Activated naive CD4-positive, alpha-beta T cell treated with anti-CD3 and anti-CD28 coated beads, Interleukin-2, amount 50 U/mL, for 24 hours (primary cell): ENCODE data around the gene ABLIM2.

Experiments used
- H3K27ac Mint-ChIP-seq: one replicate; pipeline ENCODE4 v1.8.0; 2021; ENCODE audit warnings: mild to moderate bottlenecking, mixed read lengths
- H3K27me3 Mint-ChIP-seq: one replicate; pipeline ENCODE4 v1.8.0; 2021; ENCODE audit warnings: mixed read lengths
- H3K36me3 Mint-ChIP-seq: one replicate; pipeline ENCODE4 v1.8.0; 2021; ENCODE audit warnings: mixed read lengths
- H3K4me1 Mint-ChIP-seq: one replicate; pipeline ENCODE4 v1.8.0; 2021; ENCODE audit warnings: mixed read lengths
- H3K4me3 Mint-ChIP-seq: one replicate; pipeline ENCODE4 v1.8.0; 2021; ENCODE audit warnings: mild to moderate bottlenecking, mixed read lengths
- H3K9me3 Mint-ChIP-seq: one replicate; pipeline ENCODE4 v1.8.0; 2021; ENCODE audit warnings: mixed read lengths

Gene ABLIM2

GRCh38 chr4:8089862-8090261, 68.8 kb downstream of the ABLIM2 start:
- Mint-ChIP-seq H3K4me1 (no peaks in the 10 kb centered on the region), H3K9me3 (peaks cover 10% of the 10 kb centered on the region), H3K27me3 (no peaks in the 10 kb centered on the region), H3K4me3 (no peak overlapping the region), H3K36me3 (peaks cover 6% of the 10 kb centered on the region), H3K27ac (no peak overlapping the region)

GRCh38 chr4:8088966-8089491, 69.6 kb downstream of the ABLIM2 start:
- Mint-ChIP-seq H3K27me3 (no peaks in the 10 kb centered on the region), H3K36me3 (peaks cover 5% of the 10 kb centered on the region), H3K4me3 (no peak overlapping the region), H3K4me1 (no peaks in the 10 kb centered on the region), H3K9me3 (peaks cover 7% of the 10 kb centered on the region), H3K27ac (no peak overlapping the region)

GRCh38 chr4:8087921-8088495, 70.6 kb downstream of the ABLIM2 start:
- Mint-ChIP-seq H3K27me3 (no peaks in the 10 kb centered on the region), H3K36me3 (no peaks in the 10 kb centered on the region), H3K4me1 (no peaks in the 10 kb centered on the region), H3K27ac (no peak overlapping the region), H3K4me3 (no peak overlapping the region), H3K9me3 (no peaks in the 10 kb centered on the region)

GRCh38 chr4:8086783-8087445, 71.7 kb downstream of the ABLIM2 start:
- Mint-ChIP-seq H3K27me3 (no peaks in the 10 kb centered on the region), H3K4me1 (no peaks in the 10 kb centered on the region), H3K36me3 (no peaks in the 10 kb centered on the region), H3K4me3 (no peak overlapping the region), H3K9me3 (no peaks in the 10 kb centered on the region), H3K27ac (no peak overlapping the region)

GRCh38 chr4:8085491-8086117, 73.0 kb downstream of the ABLIM2 start:
- H3K27me3 Mint-ChIP-seq, result no peaks in the 10 kb centered on the region
- no peak overlapping the region for H3K27ac Mint-ChIP-seq
- H3K9me3 Mint-ChIP-seq, result no peaks in the 10 kb centered on the region
- no peak overlapping the region for H3K4me3 Mint-ChIP-seq
- H3K4me1 Mint-ChIP-seq, result no peaks in the 10 kb centered on the region
- no peaks in the 10 kb centered on the region for H3K36me3 Mint-ChIP-seq

- H3K27ac Mint-ChIP-seq, result no peak overlapping the region
- no peaks in the 10 kb centered on the region for H3K4me1 Mint-ChIP-seq
- H3K9me3 Mint-ChIP-seq, result no peaks in the 10 kb centered on the region
- no peak overlapping the region for H3K4me3 Mint-ChIP-seq
- H3K27me3 Mint-ChIP-seq, result no peaks in the 10 kb centered on the region
- no peaks in the 10 kb centered on the region for H3K36me3 Mint-ChIP-seq
These were observed 73.7 kb downstream of the ABLIM2 start for GRCh38 chr4:8084712-8085490.

- Mint-ChIP-seq H3K4me1 (no peaks in the 10 kb centered on the region), H3K27ac (no peak overlapping the region), H3K27me3 (no peaks in the 10 kb centered on the region), H3K36me3 (no peaks in the 10 kb centered on the region), H3K9me3 (no peaks in the 10 kb centered on the region), H3K4me3 (no peak overlapping the region)
These were observed 74.5 kb downstream of the ABLIM2 start for GRCh38 chr4:8084031-8084660.

GRCh38 chr4:8083086-8083825, 75.4 kb downstream of the ABLIM2 start:
- H3K9me3 Mint-ChIP-seq, result no peaks in the 10 kb centered on the region
- H3K27me3 Mint-ChIP-seq, result no peaks in the 10 kb centered on the region
- H3K27ac Mint-ChIP-seq, result no peak overlapping the region
- no peak overlapping the region for H3K4me3 Mint-ChIP-seq
- H3K4me1 Mint-ChIP-seq, result no peaks in the 10 kb centered on the region
- no peaks in the 10 kb centered on the region for H3K36me3 Mint-ChIP-seq

GRCh38 chr4:8082517-8083055, 76.0 kb downstream of the ABLIM2 start:
- no peaks in the 10 kb centered on the region for H3K36me3 Mint-ChIP-seq
- H3K4me3 Mint-ChIP-seq, result no peak overlapping the region
- H3K27ac Mint-ChIP-seq, result no peak overlapping the region
- no peaks in the 10 kb centered on the region for H3K27me3 Mint-ChIP-seq
- no peaks in the 10 kb centered on the region for H3K4me1 Mint-ChIP-seq
- H3K9me3 Mint-ChIP-seq, result no peaks in the 10 kb centered on the region

GRCh38 chr4:8081621-8082516, 76.7 kb downstream of the ABLIM2 start:
- no peak overlapping the region for H3K27ac Mint-ChIP-seq

GRCh38 chr4:8081171-8081570, 77.4 kb downstream of the ABLIM2 start:
- Mint-ChIP-seq H3K4me1 (no peaks in the 10 kb centered on the region), H3K36me3 (no peaks in the 10 kb centered on the region), H3K27ac (no peak overlapping the region), H3K27me3 (no peaks in the 10 kb centered on the region), H3K4me3 (no peak overlapping the region), H3K9me3 (no peaks in the 10 kb centered on the region)

More at GRCh38 chr4:8081621-8082516, 76.7 kb downstream of the ABLIM2 start:
- H3K36me3 Mint-ChIP-seq, result no peaks in the 10 kb centered on the region
- H3K9me3 Mint-ChIP-seq, result no peaks in the 10 kb centered on the region
- no peaks in the 10 kb centered on the region for H3K4me1 Mint-ChIP-seq
- H3K27me3 Mint-ChIP-seq, result no peaks in the 10 kb centered on the region
- no peak overlapping the region for H3K4me3 Mint-ChIP-seq

GRCh38 chr4:8080754-8081065, 77.9 kb downstream of the ABLIM2 start:
- no peaks in the 10 kb centered on the region for H3K4me1 Mint-ChIP-seq
- no peaks in the 10 kb centered on the region for H3K27me3 Mint-ChIP-seq
- no peaks in the 10 kb centered on the region for H3K36me3 Mint-ChIP-seq
- no peak overlapping the region for H3K4me3 Mint-ChIP-seq
- no peaks in the 10 kb centered on the region for H3K9me3 Mint-ChIP-seq
- no peak overlapping the region for H3K27ac Mint-ChIP-seq

- Mint-ChIP-seq H3K4me1 (no peaks in the 10 kb centered on the region), H3K27ac (no peak overlapping the region), H3K9me3 (no peaks in the 10 kb centered on the region), H3K36me3 (no peaks in the 10 kb centered on the region), H3K4me3 (no peak overlapping the region), H3K27me3 (no peaks in the 10 kb centered on the region)
These were observed 78.5 kb downstream of the ABLIM2 start for GRCh38 chr4:8079916-8080753.
